GM12874 (cell line): Measurements from ENCODE around the gene EPHB1.

Source experiments
- CTCF ChIP-seq: IDR thresholded peaks from 2 replicates; pipeline ENCODE4 v1.5.1; 2011; ENCODE audit warnings: low read depth, mild to moderate bottlenecking, control low read depth, low read length, moderate library complexity; ENCODE audit not compliant: insufficient read depth

EPHB1 gene

GRCh38 chr3:135033737-135034136 lies 238.7 kb downstream of the EPHB1 start:
- no peak for TF ChIP-seq CTCF

- no peak for TF ChIP-seq CTCF
These were observed 239.3 kb downstream of the EPHB1 start for GRCh38 chr3:135034291-135034768.

GRCh38 chr3:135034891-135035440 lies 239.9 kb downstream of the EPHB1 start:
- TF ChIP-seq CTCF, result no peak

GRCh38 chr3:135038186-135038585 lies 243.1 kb downstream of the EPHB1 start:
- TF ChIP-seq CTCF, result no peak

- no peak for TF ChIP-seq CTCF
These were observed 245.5 kb downstream of the EPHB1 start for GRCh38 chr3:135040321-135041240.

- TF ChIP-seq CTCF, result no peak
These were observed 246.5 kb downstream of the EPHB1 start for GRCh38 chr3:135041601-135042000.

GRCh38 chr3:135047061-135047460 lies 252.0 kb downstream of the EPHB1 start:
- TF ChIP-seq CTCF, result no peak
